Lower leg skin (tissue), 4 donors: ENCODE measurements around the gene SCFD2. TPM values are rescaled to one million over a fixed set of nuclear protein-coding genes. Genes with fewer than 3 reads are reported as not detected.
"Not testable (repeated sequence)": the region's sequence is repeated elsewhere in the genome, so short reads cannot be mapped to it uniquely, and the experiment has no call there.

ENCODE experiments used
- DNase-seq, 2 donors: peaks; one replicate each; pipeline ENCODE4 v3.0.0-alpha.2; 2019; ENCODE audit warnings: low spot score in 2 of 2
- H3K4me3 ChIP-seq: fragments of 200-600 bp; sonication (generic); 2 replicates; pipeline ENCODE4 v1.5.1; 2017; ENCODE audit warnings: mild to moderate bottlenecking, low read depth; ENCODE audit not compliant: poor library complexity, severe bottlenecking
- CTCF ChIP-seq, 3 donors: fragments of 450-650 bp; IDR thresholded peaks; one replicate each; pipeline ENCODE4 v1.5.1; 2016; ENCODE audit warnings: antibody characterized with exemption in 3 of 3, mild to moderate bottlenecking in 3 of 3, moderate library complexity in 2 of 3
- POLR2A ChIP-seq, 2 donors: fragments of 450-650 bp; IDR thresholded peaks; one replicate each; pipeline ENCODE4 v1.6.1; 2016 to 2017; ENCODE audit warnings: antibody characterized with exemption in 2 of 2, mild to moderate bottlenecking in 1 of 2, moderate library complexity in 1 of 2
- WGBS, 2 donors: methylation state at CpG; one replicate each; pipeline ENCODE4 v1.1.5; 2018; 5-methylcytosine and 5-hydroxymethylcytosine counted together
- intact Hi-C: fragments of 100-400 bp; cut with DNase I; formaldehyde crosslinking; loops from one replicate; pipeline ENCODE4 v1.15.0; 2023; ENCODE audit warnings: low total_unique reads
- total RNA-seq, 4 donors: library from RNA; depleted of rRNA; stranded (reverse); fragments of >200 nt; gene quantifications; one replicate each; pipeline ENCODE4 v1.1.0, GENCODE V29; 2016

The SCFD2 gene
- total RNA-seq, 4 donors from 2014 or later: 13.6 to 23.3 (median 19.0) TPM

- intact Hi-C loops: no loop called here
- no peak overlapping the region for H3K4me3 ChIP-seq
- 80 to 83% methylated on average over 4 of the region's 4 CpGs for WGBS, 2 donors
Observed at GRCh38 chr4:53309321-53310040, 56.4 kb downstream of the SCFD2 start.

GRCh38 chr4:53307819-53308780 is 57.8 kb downstream of the SCFD2 start:
- no peak for DNase-seq
- intact Hi-C loops: no loop called here
- no peak overlapping the region for H3K4me3 ChIP-seq
- no peak for TF ChIP-seq POLR2A (IDR thresholded peaks at IDR 0.05)
- no peak for TF ChIP-seq CTCF (IDR thresholded peaks at IDR 0.05)
- 44 to 60% methylated on average over 4 of the region's 4 CpGs for WGBS, 2 donors

More at GRCh38 chr4:53309321-53310040, 56.4 kb downstream of the SCFD2 start:
- no peak for DNase-seq
- TF ChIP-seq CTCF (IDR thresholded peaks at IDR 0.05) (no peak), POLR2A (IDR thresholded peaks at IDR 0.05) (no peak)

- 81 to 82% methylated on average over 1 of the region's 1 CpG for WGBS, 2 donors
- no peak for DNase-seq
- no peak overlapping the region for H3K4me3 ChIP-seq
- intact Hi-C loops: no loop called here
- no peak for TF ChIP-seq POLR2A (IDR thresholded peaks at IDR 0.05)
- no peak for TF ChIP-seq CTCF (IDR thresholded peaks at IDR 0.05)
Observed at GRCh38 chr4:53307210-53307609, 58.7 kb downstream of the SCFD2 start.

GRCh38 chr4:53306729-53307128 is 59.1 kb downstream of the SCFD2 start:
- no peak overlapping the region for H3K4me3 ChIP-seq
- WGBS, 2 donors: 56 to 64% methylated on average over 2 of the region's 2 CpGs
- TF ChIP-seq POLR2A (IDR thresholded peaks at IDR 0.05): no peak
- TF ChIP-seq CTCF (IDR thresholded peaks at IDR 0.05): no peak
- intact Hi-C loops: no loop called here
- DNase-seq: no peak

- H3K4me3 ChIP-seq, DNase-seq, intact Hi-C loops: not testable (repeated sequence)
Observed at GRCh38 chr4:53292209-53292608, 73.7 kb downstream of the SCFD2 start.

GRCh38 chr4:53281438-53281837 is 84.4 kb downstream of the SCFD2 start:
- no peak for TF ChIP-seq POLR2A (IDR thresholded peaks at IDR 0.05)
- no peak for TF ChIP-seq CTCF (IDR thresholded peaks at IDR 0.05)
- no peak for DNase-seq
- 92 to 97% methylated on average over 2 of the region's 2 CpGs for WGBS, 2 donors
- no peak overlapping the region for H3K4me3 ChIP-seq
- intact Hi-C loops: no loop called here
